NCI-H2081 (cell line): Measurements from ENCODE around the gene RASAL2.
A peak's percentile ranks its signal among the peaks of the same experiment; 100 is the strongest.
"Not testable (repeated sequence)": the region's sequence is repeated elsewhere in the genome, so short reads cannot be mapped to it uniquely, and the experiment has no call there.

ENCODE experiments used
- DNase-seq, 2 experiments: peaks; one replicate each; lab custom pipeline; 2025; lab: John Stamatoyannopoulos, UW

RASAL2 gene

GRCh38 chr1:178071811-178072210 is 22.1 kb upstream of the RASAL2 start:
- no peak for DNase-seq

- no peak for DNase-seq
These were observed 21.6 kb upstream of the RASAL2 start for GRCh38 chr1:178072326-178072725.

GRCh38 chr1:178075333-178075732 is 18.6 kb upstream of the RASAL2 start:
- DNase-seq: no peak

- no peak for DNase-seq
These were observed 17.3 kb upstream of the RASAL2 start for GRCh38 chr1:178076607-178077006.

GRCh38 chr1:178077917-178078316 is 16.0 kb upstream of the RASAL2 start:
- DNase-seq: no peak

GRCh38 chr1:178086294-178086693 is 7.6 kb upstream of the RASAL2 start:
- no peak for DNase-seq

- DNase-seq: no peak
These were observed 7.1 kb upstream of the RASAL2 start for GRCh38 chr1:178086766-178087165.

- no peak for DNase-seq
These were observed 5.3 kb upstream of the RASAL2 start for GRCh38 chr1:178088651-178089050.

- not testable (repeated sequence) for DNase-seq
These were observed 2.5 kb upstream of the RASAL2 start for GRCh38 chr1:178091454-178091853.

GRCh38 chr1:178091986-178092745 is 1.7 kb upstream of the RASAL2 start:
- DNase-seq: no peak

- DNase-seq: peak in 1 of 2 experiments; percentile 23
These were observed 918 bp upstream of the RASAL2 start for GRCh38 chr1:178092878-178093493.

GRCh38 chr1:178093494-178093950 is 382 bp upstream of the RASAL2 start:
- DNase-seq: peak; percentile 96

- DNase-seq: no peak
These were observed 1.1 kb downstream of the RASAL2 start for GRCh38 chr1:178094739-178095645.

- no peak for DNase-seq
These were observed 2.5 kb downstream of the RASAL2 start for GRCh38 chr1:178096421-178096820.

GRCh38 chr1:178098262-178098661 is 4.4 kb downstream of the RASAL2 start:
- no peak for DNase-seq

GRCh38 chr1:178101266-178101630 is 7.3 kb downstream of the RASAL2 start:
- DNase-seq: no peak

- no peak for DNase-seq
These were observed 7.8 kb downstream of the RASAL2 start for GRCh38 chr1:178101654-178102053.

- no peak for DNase-seq
These were observed 8.3 kb downstream of the RASAL2 start for GRCh38 chr1:178102218-178102617.

- no peak for DNase-seq
These were observed 13.9 kb downstream of the RASAL2 start for GRCh38 chr1:178107823-178108222.

GRCh38 chr1:178109348-178110143 is 15.6 kb downstream of the RASAL2 start:
- no peak for DNase-seq

- DNase-seq: no peak
These were observed 21.4 kb downstream of the RASAL2 start for GRCh38 chr1:178115260-178115659.

GRCh38 chr1:178118524-178118923 is 24.6 kb downstream of the RASAL2 start:
- no peak for DNase-seq
